ENCODE data around the gene WASF2. TPM values are rescaled to one million over a fixed set of nuclear protein-coding genes. Genes with fewer than 3 reads are reported as not detected.
"Not testable (repeated sequence)": the region's sequence is repeated elsewhere in the genome, so short reads cannot be mapped to it uniquely, and the experiment has no call there.

Gene WASF2
- total and polyA plus RNA-seq, 2 of the 13 experiments (the other 11 are each of a cell fraction or from before 2014, with no cell fraction given) = 10.4 to 27.7 TPM

- no peak for TF ChIP-seq ARID3A (IDR thresholded peaks at IDR 0.05; ENCODE audit: low read depth, low read length)
- TF ChIP-seq FUBP1 (CRISPR knock-in tag; IDR thresholded peaks at IDR 0.05; ENCODE audit: borderline replicate concordance) = no peak
- no peak for TF ChIP-seq HES4 (CRISPR knock-in tag; IDR thresholded peaks at IDR 0.05; ENCODE audit: borderline replicate concordance)
- no peak for TF ChIP-seq NAIF1 (CRISPR knock-in tag; IDR thresholded peaks at IDR 0.05; ENCODE audit: borderline replicate concordance)
- TF ChIP-seq SMARCC2 (IDR thresholded peaks at IDR 0.05) = no peak
Measured at GRCh38 chr1:27473755-27474154, 16.2 kb downstream of the WASF2 start (continued).

DNA sequence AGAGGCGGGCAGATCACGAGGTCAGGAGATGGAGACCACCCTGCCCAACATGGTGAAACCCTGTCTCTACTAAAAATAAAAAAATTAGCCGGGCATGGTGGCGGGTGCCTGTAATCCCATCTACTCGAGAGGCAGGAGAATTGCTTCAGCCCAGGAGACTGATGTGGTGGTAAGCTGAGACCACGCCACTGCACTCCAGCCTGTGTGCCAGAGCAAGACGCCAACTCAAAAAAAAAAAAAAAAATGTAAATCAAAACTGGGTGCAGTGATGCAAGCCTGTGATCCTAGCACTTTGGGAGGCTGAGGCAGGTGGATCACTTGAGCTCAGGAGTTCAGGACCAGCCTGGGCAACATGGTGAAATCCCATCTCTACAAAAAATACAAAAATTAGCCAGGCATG lies 17.9 kb downstream of the WASF2 start:
- FAIRE-seq; H3K9ac ChIP-seq (ENCODE audit: insufficient read depth, low read depth, low read length); H3K27ac ChIP-seq (ENCODE audit: extremely low read length, insufficient read depth, low read length); H3K9me3 ChIP-seq (ENCODE audit: low read length); ATAC-seq; BruUV-seq (replicated peaks); in situ Hi-C loops (cut with HindIII; ENCODE audit: extremely low pct_ligation_motif_present, low pct_unique_long_range_greater_than_20kb); H3K36me3 ChIP-seq (replicated peaks in 1 of 2; ENCODE audit: control insufficient read depth in 1 of 2, insufficient read depth in 2 of 2, low read length in 2 of 2); H3K4me2 ChIP-seq (ENCODE audit: low read depth, low read length); H3K27me3 ChIP-seq (ENCODE audit: control insufficient read depth in 1 of 2, insufficient read depth in 2 of 2, low read length in 2 of 2); CTCF ChIA-PET (ENCODE audit: low intra/inter-chr PET ratio, low total read pairs); H2AFZ ChIP-seq (ENCODE audit: low read length); POLR2A ChIA-PET; H3K4me3 ChIP-seq (replicated peaks in 1 of 3; ENCODE audit: insufficient read depth in 1 of 3, low read depth in 2 of 3, low read length in 3 of 3); intact Hi-C loops (cut with micrococcal nuclease; ENCODE audit: unreplicated experiment); DNase-seq (ENCODE audit: low spot score): not testable (repeated sequence)
- Histone ChIP-seq H3K79me2 (ENCODE audit: insufficient read depth, low read length) (peaks cover 81% of the 10 kb centered on the region), H4K20me1 (ENCODE audit: insufficient read depth, low read length) (peaks cover 28% of the 10 kb centered on the region; the same call in 1 of the 2 replicates), H3K4me1 (ENCODE audit: insufficient read depth, low read length) (peaks cover 33% of the 10 kb centered on the region)
- 97% methylated on average over 7 of the region's 7 CpGs for WGBS (ENCODE audit: low lambda C conversion rate)
